Mesendoderm (in vitro differentiated cells): ENCODE measurements around the gene CRTC1.

Experiments
- DNase-seq: peaks from one replicate; pipeline ENCODE4 v3.0.0; 2013
- H2AK5ac ChIP-seq: 2 replicates; pipeline ENCODE4 v1.6.1; 2013; ENCODE audit warnings: low read length, inconsistent platforms
- H2BK120ac ChIP-seq: 2 replicates; pipeline ENCODE4 v1.6.1; 2013; ENCODE audit warnings: low read depth, mild to moderate bottlenecking, low read length, moderate library complexity, mixed read lengths
- H2BK15ac ChIP-seq: replicated peaks from 2 replicates; pipeline ENCODE4 v1.6.1; 2013; ENCODE audit warnings: low read depth, mild to moderate bottlenecking, moderate library complexity
- H2BK5ac ChIP-seq: 2 replicates; pipeline ENCODE4 v1.6.1; 2013; ENCODE audit warnings: low read length, inconsistent platforms
- H3K18ac ChIP-seq: 2 replicates; pipeline ENCODE4 v1.6.1; 2013; ENCODE audit warnings: mild to moderate bottlenecking, low read length, mixed read lengths
- H3K23ac ChIP-seq: one replicate; pipeline ENCODE4 v1.6.1; 2013; ENCODE audit warnings: low read length
- H3K27ac ChIP-seq: 2 replicates; pipeline ENCODE4 v1.5.1; 2013; ENCODE audit warnings: low read depth, mild to moderate bottlenecking, inconsistent platforms, low read length, moderate library complexity
- H3K27me3 ChIP-seq: 2 replicates; pipeline ENCODE4 v1.6.1; 2013; ENCODE audit warnings: low read length, control low read depth, mild to moderate bottlenecking, inconsistent platforms; ENCODE audit not compliant: insufficient read depth, poor library complexity
- H3K36me3 ChIP-seq: 2 replicates; pipeline ENCODE4 v1.6.1; 2013; ENCODE audit warnings: low read length, inconsistent platforms; ENCODE audit not compliant: control insufficient read depth, insufficient read depth
- H3K4ac ChIP-seq: one replicate; pipeline ENCODE4 v1.6.1; 2013; ENCODE audit warnings: low read depth, mild to moderate bottlenecking, low read length, moderate library complexity
- H3K4me1 ChIP-seq: 2 replicates; pipeline ENCODE4 v1.6.1; 2013; ENCODE audit warnings: low read depth, low read length, inconsistent platforms; ENCODE audit not compliant: control insufficient read depth
- H3K4me2 ChIP-seq: 2 replicates; pipeline ENCODE4 v1.6.1; 2013; ENCODE audit warnings: low read length
- H3K4me3 ChIP-seq: 2 replicates; pipeline ENCODE4 v1.5.1; 2013; ENCODE audit warnings: mild to moderate bottlenecking, low read length
- H3K56ac ChIP-seq: one replicate; pipeline ENCODE4 v1.6.1; 2013; ENCODE audit warnings: low read length
- H3K79me1 ChIP-seq: 2 replicates; pipeline ENCODE4 v1.6.1; 2013; ENCODE audit warnings: low read length, inconsistent platforms
- H3K79me2 ChIP-seq: 2 replicates; pipeline ENCODE4 v1.6.1; 2013; ENCODE audit warnings: mild to moderate bottlenecking, low read length; ENCODE audit not compliant: control insufficient read depth, insufficient read depth
- H3K9ac ChIP-seq: 2 replicates; pipeline ENCODE4 v1.6.1; 2013; ENCODE audit warnings: low read length, inconsistent platforms
- H4K5ac ChIP-seq: one replicate; pipeline ENCODE4 v1.6.1; 2013; ENCODE audit warnings: low read length
- H4K8ac ChIP-seq: one replicate; pipeline ENCODE4 v1.6.1; 2013; ENCODE audit warnings: low read depth, mild to moderate bottlenecking, control low read depth, low read length, moderate library complexity
- WGBS: extraction: QIAGEN DNeasy Blood & Tissue Kit; methylation state at CpG from one replicate; pipeline ENCODE4 v1.1.7; 2013; ENCODE audit warnings: low lambda C conversion rate, missing lambda C conversion rate; ENCODE audit not compliant: insufficient coverage; ENCODE audit errors: extremely low coverage; 5-methylcytosine and 5-hydroxymethylcytosine counted together

The CRTC1 gene

GRCh38 chr19:18770663-18771327 lies 87.3 kb downstream of the CRTC1 start:
- Histone ChIP-seq H3K79me2 (no peaks in the 10 kb centered on the region), H3K79me1 (no peaks in the 10 kb centered on the region), H3K18ac (no peak overlapping the region), H4K5ac (no peak overlapping the region), H4K8ac (no peak overlapping the region), H3K4me3 (no peak overlapping the region), H3K23ac (no peak overlapping the region), H3K36me3 (no peaks in the 10 kb centered on the region), H3K56ac (no peak overlapping the region), H3K27me3 (no peaks in the 10 kb centered on the region), H2BK15ac (no peak overlapping the region), H3K9ac (no peak overlapping the region), H2AK5ac (no peak overlapping the region), H3K4ac (no peak overlapping the region), H2BK5ac (no peak overlapping the region), H3K4me1 (no peaks in the 10 kb centered on the region), H2BK120ac (no peak overlapping the region), H3K4me2 (no peak overlapping the region), H3K27ac (no peak overlapping the region)
- DNase-seq, result no peak
- WGBS, result no CpG with 5 or more reads among the region's 13 CpGs

DNA sequence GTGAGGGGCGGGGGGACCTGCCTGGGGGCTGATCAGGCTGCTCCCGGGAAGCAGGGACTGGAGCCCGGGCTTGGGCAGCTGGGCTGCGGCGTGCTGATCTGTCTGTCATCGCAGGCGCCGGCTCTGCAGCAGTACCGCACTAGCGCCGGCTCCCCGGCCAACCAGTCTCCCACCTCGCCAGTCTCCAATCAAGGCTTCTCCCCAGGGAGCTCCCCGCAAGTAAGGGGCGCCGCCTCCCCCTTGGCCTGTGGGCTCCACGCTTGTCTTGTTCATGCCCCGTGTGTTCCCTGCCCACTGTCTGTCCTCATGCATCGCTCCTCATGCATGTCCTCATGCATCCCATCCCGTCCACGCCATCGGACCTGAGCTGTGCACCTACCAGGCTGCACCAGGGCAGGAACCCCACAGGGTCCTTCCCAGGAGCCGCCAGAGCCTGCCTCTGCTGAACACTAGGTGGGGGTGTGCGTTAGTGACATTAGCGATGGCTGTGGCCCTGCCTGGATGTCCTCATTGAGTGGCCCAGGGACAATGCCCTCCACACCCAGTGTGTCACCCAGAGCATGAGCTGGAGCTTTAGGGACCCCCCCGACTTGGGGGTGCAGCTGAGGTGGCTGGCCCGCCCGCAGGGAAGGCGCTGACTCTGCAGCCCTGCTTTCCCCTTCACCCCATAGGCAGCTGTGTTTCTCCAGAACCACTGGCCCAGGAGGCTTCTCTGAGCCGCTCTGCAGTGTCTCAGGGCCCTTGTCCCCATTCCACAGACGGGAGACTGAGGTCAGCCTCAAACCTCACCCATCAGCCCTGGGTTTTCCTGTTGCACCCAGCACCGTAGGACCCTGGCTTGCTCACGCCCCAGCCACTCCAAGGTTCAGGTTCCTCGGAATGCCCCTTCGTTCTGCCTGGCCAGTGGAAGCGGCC lies 88.1 kb downstream of the CRTC1 start:
- no peak overlapping the region for H2AK5ac ChIP-seq
- H3K23ac ChIP-seq, result no peak overlapping the region
- H3K4me1 ChIP-seq, result no peaks in the 10 kb centered on the region
- H3K4ac ChIP-seq, result no peak overlapping the region
- no peak overlapping the region for H3K56ac ChIP-seq
- H3K4me2 ChIP-seq, result no peak overlapping the region
- no peak overlapping the region for H2BK15ac ChIP-seq
- H3K36me3 ChIP-seq, result no peaks in the 10 kb centered on the region
- H2BK120ac ChIP-seq, result no peak overlapping the region
- no peak overlapping the region for H3K4me3 ChIP-seq
- H3K79me1 ChIP-seq, result no peaks in the 10 kb centered on the region
- no peak overlapping the region for H3K27ac ChIP-seq
- H2BK5ac ChIP-seq, result no peak overlapping the region
- no CpG with 5 or more reads among the region's 36 CpGs for WGBS
- no peaks in the 10 kb centered on the region for H3K27me3 ChIP-seq
- no peak overlapping the region for H4K8ac ChIP-seq
- no peak overlapping the region for H3K9ac ChIP-seq
- no peaks in the 10 kb centered on the region for H3K79me2 ChIP-seq
- H4K5ac ChIP-seq, result no peak overlapping the region
- H3K18ac ChIP-seq, result no peak overlapping the region
- peak; percentile 54 for DNase-seq

GRCh38 chr19:18772620-18773587 lies 89.4 kb downstream of the CRTC1 start:
- Histone ChIP-seq H2BK15ac (no peak overlapping the region), H4K8ac (no peak overlapping the region), H3K27ac (no peak overlapping the region), H3K4me2 (no peak overlapping the region), H2AK5ac (no peak overlapping the region), H3K36me3 (no peaks in the 10 kb centered on the region), H3K4ac (no peak overlapping the region), H4K5ac (no peak overlapping the region), H2BK5ac (no peak overlapping the region), H3K27me3 (no peaks in the 10 kb centered on the region), H2BK120ac (no peak overlapping the region), H3K18ac (no peak overlapping the region), H3K79me2 (no peaks in the 10 kb centered on the region), H3K23ac (no peak overlapping the region), H3K4me1 (no peaks in the 10 kb centered on the region), H3K4me3 (no peak overlapping the region), H3K79me1 (no peaks in the 10 kb centered on the region), H3K56ac (peak overlapping the region; percentile 15), H3K9ac (no peak overlapping the region)
- no CpG with 5 or more reads among the region's 27 CpGs for WGBS
- no peak for DNase-seq

DNA sequence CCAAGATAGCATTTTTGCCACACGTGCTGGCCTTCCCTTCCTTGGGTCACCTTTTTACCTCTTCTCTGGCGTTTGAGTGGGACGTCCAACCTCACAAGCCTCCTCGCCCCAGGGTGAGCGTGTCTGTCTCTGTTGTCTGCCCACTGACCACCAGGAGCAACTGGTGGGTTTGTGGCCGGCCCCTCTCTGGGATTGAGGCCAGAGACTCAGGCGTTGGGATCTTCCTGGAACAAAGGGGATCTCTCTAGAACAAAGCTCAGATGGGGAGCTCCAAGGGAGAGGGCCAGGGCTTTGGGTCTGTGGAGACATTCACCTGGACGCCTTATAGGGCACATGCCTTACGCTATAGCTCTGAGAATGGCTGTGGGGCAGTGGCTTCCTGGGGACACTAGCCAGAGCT lies 90.2 kb downstream of the CRTC1 start:
- no peak overlapping the region for H4K8ac ChIP-seq
- H3K4ac ChIP-seq, result no peak overlapping the region
- WGBS, result no CpG with 5 or more reads among the region's 9 CpGs
- H2BK15ac ChIP-seq, result no peak overlapping the region
- no peak overlapping the region for H3K27ac ChIP-seq
- no peak overlapping the region for H3K18ac ChIP-seq
- H3K79me2 ChIP-seq, result no peaks in the 10 kb centered on the region
- no peak overlapping the region for H2BK5ac ChIP-seq
- no peak overlapping the region for H3K23ac ChIP-seq
- no peak overlapping the region for H3K4me2 ChIP-seq
- no peak overlapping the region for H3K9ac ChIP-seq
- H3K79me1 ChIP-seq, result no peaks in the 10 kb centered on the region
- H4K5ac ChIP-seq, result no peak overlapping the region
- H2AK5ac ChIP-seq, result no peak overlapping the region
- no peak overlapping the region for H3K56ac ChIP-seq
- H3K4me1 ChIP-seq, result no peaks in the 10 kb centered on the region
- no peak overlapping the region for H3K4me3 ChIP-seq
- no peak for DNase-seq
- no peaks in the 10 kb centered on the region for H3K36me3 ChIP-seq
- no peaks in the 10 kb centered on the region for H3K27me3 ChIP-seq
- H2BK120ac ChIP-seq, result no peak overlapping the region

DNA sequence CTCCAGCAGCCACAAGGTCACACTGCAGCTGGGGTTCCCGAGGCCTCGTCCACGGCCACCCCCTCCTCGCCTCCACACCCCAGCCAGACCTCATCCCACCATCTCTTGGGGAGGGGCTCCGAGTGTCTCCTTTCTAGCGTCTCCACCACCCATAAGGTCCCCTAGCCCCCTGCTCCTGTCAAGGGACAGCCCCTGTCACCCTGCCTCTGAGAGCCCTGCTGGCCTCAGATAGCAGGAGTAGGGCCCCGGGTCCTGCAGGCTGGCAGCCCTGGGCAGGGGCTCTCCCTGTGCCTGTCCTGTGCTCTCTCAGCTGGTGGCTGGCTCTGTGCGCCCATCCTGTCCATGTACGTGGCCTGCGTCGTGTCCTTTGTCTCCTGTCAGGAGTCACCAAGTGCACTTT lies 90.6 kb downstream of the CRTC1 start:
- no peaks in the 10 kb centered on the region for H3K27me3 ChIP-seq
- no CpG with 5 or more reads among the region's 11 CpGs for WGBS
- H3K4ac ChIP-seq, result no peak overlapping the region

More for the DNA sequence above, 90.6 kb downstream of the CRTC1 start:
- Histone ChIP-seq H3K79me1 (no peaks in the 10 kb centered on the region), H3K18ac (no peak overlapping the region), H3K79me2 (no peaks in the 10 kb centered on the region), H3K36me3 (no peaks in the 10 kb centered on the region), H3K56ac (no peak overlapping the region), H2BK120ac (no peak overlapping the region), H4K8ac (no peak overlapping the region), H4K5ac (no peak overlapping the region), H3K4me1 (no peaks in the 10 kb centered on the region), H3K23ac (no peak overlapping the region), H2BK5ac (no peak overlapping the region), H3K4me2 (no peak overlapping the region), H3K4me3 (no peak overlapping the region), H3K9ac (no peak overlapping the region), H3K27ac (no peak overlapping the region), H2BK15ac (no peak overlapping the region), H2AK5ac (no peak overlapping the region)
- DNase-seq, result no peak
